ENCODE data around the gene PARP14.

PARP14 gene

GRCh38 chr3:122773944-122774509 lies 93.4 kb downstream of the PARP14 start:
- DNase-seq: no peak

DNA sequence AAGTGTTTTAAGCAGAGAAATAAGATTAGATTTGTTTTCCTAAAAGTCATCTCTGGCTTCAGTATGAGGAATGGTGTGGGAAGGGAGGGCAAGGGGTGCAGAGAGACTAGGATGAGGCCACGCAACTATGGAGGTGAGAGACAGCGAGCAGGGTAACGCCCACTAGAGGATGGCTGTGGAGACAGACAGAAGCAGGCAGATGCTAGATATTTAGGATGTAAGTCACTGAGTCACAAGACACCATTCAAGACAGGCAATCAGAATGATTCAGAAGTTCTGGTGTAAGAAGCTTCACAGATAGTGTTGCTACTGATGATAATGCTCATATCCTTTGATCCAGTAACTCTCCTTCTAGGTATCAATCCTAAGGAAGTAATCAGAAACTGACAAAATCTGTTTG lies 93.9 kb downstream of the PARP14 start:
- no peak for DNase-seq

GRCh38 chr3:122776675-122777468 lies 96.2 kb downstream of the PARP14 start:
- DNase-seq: no peak

DNA sequence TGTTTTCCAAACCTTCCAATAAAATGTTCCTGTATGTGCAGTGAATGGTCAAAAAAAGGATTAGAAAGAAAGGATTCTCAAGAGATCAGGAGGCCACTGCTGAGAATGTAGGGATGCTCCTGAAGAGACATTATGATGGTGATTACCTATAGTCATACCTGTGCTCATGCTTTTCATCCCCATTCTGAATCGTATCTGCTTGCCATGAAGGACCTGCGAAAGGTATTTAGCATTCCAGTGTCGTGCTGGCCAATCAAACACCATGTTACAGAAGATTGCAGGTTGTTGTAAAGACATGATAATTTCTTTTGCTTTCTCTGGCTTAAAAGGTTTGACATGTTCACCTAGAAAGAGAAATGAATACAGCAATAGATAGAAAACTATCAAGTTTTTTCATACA lies 96.9 kb downstream of the PARP14 start:
- no peak for DNase-seq
